Measurements from ENCODE around the gene WDFY4.

The WDFY4 gene

DNA sequence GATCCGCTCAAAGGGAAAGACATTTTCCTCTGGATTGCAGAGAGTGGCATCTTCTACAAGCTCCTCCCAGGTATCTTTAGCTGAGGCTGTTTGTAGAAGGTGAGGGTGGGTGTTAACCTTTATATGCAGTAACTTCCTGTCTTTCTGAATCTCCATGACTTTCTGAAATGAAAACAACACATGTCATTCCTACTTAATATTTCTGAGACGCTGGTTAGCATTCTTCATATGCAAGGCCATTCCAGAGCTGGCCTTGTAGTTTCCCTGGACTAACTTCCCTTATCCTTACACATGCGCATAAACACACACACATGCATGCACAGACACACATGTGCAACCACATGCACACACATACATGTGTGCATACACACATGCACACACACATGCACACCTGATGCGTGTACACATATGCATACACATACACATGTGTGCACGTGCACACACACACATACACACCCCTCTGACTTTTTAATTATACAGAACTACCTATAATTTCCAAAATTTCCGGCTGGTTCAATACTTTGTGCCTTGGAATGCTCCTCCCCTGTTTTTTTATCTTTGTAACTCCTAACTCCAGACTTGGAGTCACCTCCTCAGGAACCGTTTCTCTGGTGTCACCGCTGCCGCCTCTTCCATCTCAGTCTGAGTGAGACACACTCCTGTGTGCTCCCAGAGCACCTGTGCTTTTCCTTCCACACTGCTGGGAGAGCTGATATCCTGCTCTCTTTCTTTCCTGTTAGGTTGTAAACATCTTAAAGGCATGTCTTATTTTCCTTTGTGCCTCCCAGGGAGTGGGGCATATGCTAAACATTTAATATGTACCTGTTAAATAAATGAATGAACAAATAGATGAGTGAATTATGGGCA is 199.7 kb downstream of the WDFY4 start:
- no peak for DNase-seq

DNA sequence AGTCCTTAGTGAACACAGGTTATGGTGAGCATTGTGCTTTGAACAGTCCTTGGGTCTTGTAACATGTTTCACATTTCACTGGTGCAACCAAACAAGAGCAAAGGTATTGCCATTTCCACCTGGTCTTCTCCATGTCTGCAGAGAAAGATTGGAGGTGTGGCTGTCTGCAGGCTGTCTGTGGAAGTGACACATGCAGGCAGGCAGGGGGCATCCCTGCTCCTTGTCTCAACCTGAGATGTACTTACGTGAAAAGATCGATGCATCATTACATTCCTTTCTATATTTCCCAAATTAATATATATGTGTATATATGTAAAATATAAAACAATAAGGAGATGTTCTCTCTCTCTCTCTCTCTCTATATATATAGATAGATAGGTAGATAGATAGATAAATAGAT is 200.7 kb downstream of the WDFY4 start:
- DNase-seq: peak; percentile 12

DNA sequence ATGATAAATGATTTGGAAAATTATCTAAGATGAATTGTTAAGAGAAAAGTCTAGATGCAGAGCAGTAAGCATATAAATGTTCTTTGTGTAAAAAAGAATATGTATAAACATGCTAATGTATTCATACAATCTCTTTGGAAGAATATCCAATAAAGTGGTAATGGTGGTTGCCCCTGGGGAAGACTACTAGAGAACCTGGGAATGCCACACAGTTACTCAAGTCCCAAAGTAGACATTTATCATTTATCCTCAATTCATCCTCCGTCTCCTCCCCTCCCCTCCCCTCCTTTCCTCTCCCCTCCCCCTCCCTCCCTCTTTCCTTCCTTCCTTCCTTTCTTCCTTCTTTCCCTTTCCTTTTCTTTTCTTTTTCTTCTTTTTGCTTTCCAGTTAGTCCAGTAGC is 203.3 kb downstream of the WDFY4 start:
- no peak for DNase-seq

DNA sequence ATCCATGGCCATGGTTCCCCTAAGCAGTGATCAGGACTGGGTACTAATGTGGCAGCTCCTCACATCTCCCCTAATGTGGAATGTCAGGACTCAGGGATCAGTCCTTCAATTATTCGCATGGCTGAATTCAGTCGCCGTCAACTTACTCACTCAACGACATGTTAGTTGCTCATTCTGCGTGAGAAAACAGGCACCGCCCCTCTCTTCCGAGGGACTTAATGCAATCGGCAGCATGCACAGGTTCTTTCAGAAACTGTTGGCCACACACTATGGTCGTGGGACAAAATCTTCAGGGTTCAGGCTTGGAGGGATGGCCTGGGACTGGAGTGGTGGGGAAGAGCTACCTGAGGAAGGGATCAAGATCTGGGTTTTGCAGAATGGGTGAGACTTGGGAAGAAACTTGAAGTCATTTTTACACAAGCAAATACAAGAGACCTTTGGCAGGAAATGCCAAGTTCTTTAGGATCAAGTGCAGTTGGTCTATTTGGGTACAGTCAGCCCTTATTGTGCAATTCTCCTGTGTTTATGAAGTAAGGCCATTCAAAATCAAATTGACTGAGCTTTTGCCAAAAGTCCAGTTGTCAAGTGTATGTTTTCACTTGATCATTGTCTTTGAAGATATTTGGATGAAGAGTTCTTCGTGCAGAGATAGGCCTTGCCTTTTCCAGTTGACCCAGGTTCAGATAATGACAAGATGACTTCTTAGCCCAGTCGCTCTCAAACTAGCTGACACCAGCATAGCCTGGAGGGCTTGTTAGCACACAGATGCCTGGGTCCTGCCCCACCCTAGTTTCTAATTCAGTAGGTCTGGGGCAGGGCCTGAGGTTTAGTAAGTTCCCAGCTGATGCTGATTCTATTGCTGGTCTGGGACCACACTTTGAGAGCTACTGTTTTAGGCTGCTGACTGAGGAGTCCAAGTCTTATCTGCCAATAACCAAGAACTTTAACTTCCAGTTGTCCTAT is 206.5 kb downstream of the WDFY4 start:
- no peak for DNase-seq

DNA sequence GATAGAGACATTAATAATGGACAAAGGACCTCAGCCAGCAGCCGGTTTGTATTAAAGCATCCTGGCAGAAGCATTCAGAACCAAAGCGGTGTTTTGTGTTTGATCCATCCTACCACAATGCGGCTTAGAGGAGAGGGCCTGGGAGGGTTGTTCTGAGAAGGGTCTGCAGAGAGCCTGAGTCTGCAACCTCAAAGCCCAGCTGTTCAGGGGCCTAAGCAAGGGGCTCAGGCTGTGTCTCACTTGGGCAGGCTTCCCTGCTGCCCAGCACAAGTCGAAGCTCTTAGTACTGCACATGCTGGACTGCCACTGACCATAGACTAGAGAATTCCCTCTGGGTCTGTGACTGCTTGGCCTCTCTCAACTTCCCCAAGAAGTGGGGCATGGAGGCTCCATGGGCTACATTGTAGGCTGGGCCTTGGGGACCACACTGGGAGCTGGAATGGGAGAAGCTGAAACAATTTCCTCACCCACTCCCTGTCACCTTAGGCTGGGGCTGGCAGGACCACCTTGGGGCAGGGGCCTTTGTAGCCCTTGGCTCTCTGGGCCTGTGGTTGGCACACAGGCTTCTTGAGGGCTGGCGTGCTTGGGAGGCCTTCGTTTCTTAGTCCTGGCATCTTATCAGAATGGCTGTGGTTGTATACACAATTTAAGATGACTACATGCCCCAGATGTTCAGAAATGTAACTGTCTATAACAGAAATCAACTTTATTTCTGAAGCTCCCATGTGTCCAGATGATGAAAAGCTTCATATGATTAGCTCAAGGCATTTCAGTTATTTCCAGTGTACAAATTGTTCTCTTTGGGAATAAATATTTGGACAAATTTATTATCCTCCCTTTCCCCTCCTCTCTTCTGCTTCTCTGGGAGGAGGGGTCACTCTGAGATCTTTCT is 210.5 kb downstream of the WDFY4 start:
- no peak for DNase-seq

DNA sequence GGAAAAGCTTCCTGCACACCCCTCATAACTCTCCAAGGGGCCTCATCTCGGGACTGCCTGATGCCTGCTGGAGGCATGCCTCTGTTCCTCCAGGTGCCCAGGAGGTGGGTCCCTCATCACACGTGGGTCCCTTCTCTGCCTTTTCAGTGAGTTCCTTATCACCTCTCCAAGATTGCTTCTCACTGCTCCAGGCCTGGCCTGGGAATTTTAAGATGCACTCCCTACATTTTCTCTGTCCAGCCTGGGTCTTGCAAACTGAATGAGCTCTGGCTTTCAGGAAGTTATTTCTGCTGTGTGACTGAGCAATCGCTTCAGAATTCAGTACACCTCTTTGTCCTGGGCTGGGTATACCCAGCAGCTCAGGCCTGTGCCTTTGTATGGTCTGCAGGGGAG is 211.1 kb downstream of the WDFY4 start:
- no peak for DNase-seq

DNA sequence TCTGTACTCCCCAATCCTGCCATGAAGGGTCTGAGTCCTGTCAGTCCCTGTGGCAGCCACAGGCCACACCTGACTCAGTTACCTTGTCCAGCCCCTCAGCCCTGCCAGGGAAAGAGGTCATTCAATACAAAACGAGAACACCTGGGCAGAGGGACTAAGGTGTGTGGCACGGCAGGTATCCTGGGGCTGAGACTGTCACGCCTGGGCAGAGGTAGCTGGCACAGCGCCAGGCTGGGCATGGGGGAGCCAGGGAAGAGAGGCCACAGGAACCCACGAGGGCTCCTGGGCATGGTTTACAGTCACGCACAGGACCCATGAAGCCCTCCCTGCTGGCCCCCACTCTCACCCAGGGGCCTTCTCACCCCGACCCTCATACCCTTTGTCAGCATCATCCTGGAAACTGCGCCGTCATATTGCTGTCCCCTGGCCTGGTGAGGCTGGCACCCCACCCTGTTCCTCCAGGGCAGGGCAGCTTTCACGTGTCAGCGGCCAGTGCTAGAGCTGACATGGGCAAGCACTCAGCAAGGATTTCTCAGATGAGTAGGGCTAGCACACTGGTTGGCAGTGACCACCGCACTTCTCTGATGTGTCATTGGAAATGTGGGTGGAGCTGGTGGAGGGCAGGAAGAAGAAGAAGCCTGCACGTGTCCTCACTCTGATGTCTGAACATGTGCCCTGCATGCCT is 212.2 kb downstream of the WDFY4 start:
- no peak for DNase-seq

DNA sequence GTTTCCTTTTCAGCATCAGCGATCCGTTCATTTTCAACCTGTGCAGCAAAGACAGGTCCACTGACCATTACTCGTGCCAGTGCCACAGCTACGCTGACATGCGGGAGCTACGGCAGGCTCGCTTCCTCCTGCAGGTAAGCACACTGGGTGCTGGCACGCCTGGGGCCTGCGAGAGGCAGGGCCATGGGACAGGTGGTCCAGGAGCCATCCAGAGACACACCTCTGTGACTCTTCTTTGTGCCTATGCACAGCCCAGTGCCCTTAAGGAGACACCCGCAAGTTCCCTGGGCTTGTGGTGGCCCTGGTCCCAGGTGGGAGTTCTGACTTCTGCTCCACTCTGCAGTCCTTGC is 212.7 kb downstream of the WDFY4 start:
- DNase-seq: no peak

DNA sequence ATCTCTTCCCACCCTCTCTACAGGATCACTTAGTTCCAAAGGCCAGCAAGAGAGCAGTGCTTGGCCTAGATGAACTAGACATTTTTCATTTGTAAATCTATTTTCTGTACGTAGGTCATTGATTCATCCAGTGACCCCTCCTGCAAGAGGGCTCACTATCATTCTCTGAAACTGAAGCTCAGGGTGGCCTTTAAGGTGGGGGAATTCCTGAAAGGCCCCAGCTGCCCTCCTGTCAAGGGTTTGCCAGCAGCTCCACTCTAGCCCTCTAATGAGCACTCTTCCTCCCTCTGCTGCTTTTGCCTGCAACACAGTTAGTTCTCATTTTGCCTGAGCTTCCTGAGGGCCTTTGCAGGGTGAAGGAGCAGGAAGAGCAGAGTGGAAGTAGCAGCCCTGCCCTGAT is 213.8 kb downstream of the WDFY4 start:
- DNase-seq: no peak

DNA sequence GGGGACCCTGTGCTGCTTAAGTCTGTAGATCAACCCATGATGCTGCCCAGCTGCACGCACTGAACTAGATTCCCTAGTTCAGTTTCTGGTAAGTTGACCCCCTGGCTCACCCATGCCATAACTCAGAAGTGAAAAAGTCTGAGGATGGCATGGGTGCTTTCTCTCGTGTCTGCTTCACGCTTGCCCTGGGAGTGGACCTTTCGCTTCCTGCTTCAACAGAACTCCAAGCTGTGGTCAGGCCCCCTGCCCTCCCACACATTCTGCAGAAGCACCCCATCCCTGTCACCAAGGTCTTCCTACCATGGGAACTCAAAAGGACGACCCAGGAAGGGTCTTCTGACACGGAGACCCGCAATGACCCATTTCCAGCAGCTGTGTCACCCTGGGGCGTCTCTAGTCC is 215.1 kb downstream of the WDFY4 start:
- DNase-seq: no peak

DNA sequence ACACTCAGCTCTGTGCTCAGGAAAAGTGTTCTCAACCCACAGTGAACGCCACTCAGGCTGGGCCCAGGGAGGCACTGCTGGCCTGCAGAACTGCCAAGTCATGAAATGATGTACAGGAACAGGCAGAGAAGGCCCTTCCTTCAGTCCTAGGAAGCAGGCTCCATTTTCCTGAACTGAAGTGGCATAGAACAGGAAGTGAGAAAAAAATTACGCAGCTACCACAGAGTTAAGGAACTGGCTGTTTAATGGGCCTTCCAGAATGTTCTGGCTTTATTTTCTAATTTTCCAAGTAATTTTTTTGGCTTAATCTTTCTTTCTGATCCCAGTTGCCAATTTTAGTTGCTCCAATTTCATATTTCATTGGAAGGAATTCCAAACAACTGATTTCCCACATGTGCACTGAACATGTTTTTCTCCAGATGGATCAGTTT is 215.7 kb downstream of the WDFY4 start:
- DNase-seq: no peak

DNA sequence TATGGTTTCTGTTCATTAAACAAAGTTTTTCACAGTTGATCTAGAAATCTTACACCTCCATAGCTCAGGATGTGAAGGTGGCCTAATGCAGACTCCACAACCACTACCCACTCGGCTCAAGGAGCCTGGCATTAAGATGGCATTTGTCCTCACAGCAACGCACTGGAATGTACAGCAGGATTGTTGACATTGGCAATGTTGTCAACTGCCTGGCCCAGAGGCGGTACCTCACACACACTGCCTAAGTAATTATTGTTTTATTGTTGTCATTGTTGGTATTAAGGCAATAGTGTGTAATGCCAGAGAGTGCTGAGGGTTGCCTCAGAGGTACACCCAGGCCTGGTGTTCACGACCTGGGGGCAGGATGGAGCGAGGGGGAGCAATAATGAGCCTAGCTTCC is 216.6 kb downstream of the WDFY4 start:
- DNase-seq: no peak

DNA sequence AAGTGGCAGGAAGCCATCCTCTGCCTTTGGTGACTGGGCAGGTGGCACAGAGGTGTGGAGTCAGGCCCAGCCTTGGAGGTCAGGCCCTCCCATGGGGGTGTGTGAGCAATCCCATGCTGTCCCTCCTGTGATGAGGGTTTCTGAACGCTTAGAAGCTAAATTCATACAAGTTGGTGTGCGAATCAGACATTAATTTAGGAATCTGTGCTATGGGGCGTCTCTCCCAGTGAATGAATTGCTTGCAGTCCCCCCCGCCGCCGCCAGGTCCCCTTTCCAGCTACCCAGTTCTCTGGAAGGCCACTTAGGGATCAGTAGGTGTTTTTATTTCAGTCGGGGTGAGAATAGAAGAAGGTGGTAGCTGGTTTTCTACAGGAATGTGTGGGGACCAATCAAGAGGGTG is 217.4 kb downstream of the WDFY4 start:
- no peak for DNase-seq

DNA sequence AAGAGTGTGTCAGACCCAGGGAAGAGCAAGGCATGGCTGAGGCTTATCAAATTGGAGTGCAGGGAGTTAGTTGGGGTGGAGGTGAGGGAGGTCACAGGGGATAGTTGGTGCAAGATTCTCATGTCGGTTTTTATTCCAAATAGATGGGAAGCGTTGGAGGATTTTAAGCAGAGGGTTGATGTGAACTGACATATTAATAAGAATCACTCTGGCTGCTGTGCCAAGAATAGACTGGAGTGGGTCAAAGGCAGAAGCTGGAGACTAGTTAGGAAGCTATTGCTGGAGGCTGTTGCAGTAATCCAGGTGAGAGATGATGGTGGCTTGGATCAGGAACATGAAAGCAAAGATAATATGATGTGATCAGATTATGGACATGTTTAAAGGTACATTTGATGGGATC is 218.5 kb downstream of the WDFY4 start:
- DNase-seq: no peak

DNA sequence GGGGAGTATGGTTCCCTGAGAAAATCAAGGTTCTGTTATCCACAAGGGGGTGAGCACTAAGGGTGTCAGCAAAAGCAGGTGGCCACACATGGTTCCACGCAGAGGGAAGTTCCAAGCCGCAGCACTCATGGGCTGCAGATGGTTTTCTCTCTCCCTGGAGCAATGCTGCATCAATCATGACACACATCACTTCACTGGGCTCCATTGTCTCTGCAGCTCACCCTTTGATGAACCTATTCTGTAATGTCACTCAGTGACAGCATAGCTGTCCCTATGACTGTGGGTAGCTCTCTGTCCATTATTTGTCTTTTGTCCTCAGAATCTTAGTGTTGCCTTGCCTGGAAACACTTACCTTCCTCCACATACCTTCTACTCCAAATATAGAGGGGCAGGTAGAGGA is 220.2 kb downstream of the WDFY4 start:
- no peak for DNase-seq

DNA sequence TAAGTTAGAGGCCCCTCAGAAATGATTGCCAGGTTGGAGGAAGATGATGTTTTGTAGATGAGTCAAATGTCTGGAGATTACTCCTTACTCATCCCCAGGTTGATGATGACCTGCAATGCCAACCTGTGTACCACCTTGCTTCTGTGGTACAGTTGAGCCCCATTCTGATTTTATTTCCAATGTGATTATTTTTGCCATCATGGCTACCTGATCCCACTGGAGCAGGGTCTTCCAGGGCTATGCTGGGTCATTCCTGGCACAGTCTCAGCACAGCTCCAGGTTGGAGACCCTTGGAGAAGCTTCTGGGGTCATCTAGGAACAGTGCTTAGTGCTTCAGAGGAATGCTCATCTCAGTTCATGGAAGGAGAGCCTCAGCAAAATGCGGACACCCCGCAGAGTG is 220.6 kb downstream of the WDFY4 start:
- no peak for DNase-seq

DNA sequence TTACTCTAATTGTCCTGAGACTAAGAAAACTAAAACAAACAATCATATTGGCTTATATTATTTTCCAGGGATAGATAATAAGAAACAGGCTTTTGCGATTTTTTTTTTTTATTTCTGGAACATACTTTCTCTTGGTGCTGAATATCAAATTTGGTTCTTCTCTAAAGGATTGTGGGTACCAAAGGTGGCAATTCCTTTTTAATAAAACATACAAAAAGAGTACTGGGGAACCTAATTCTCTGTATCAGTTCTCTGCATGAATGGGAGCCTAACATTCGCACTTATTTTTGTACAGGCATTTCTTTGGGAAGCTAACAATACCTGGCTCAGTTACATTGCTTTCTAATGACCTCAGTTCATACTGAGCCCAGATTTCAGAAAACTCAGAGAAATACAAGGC is 222.2 kb downstream of the WDFY4 start:
- DNase-seq: no peak

DNA sequence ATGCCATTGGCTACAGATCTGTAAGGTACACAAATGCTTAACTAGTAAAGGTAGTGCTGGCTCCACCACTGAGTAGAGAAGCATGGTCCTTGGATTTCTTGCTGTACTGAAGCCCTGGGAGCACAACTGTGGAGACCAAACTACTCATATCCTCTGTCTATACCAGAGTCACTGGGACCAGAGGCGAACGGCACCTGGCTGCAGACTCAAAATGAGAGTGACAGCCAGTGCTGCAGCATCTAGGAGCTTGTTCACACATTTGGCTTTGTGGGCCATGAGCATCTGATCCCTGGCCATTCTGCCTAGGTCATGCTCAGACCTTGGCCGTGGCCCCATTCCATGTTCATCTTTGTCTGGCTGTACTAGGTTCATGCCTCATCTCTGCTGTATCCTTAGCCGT is 223.1 kb downstream of the WDFY4 start:
- DNase-seq: no peak

DNA sequence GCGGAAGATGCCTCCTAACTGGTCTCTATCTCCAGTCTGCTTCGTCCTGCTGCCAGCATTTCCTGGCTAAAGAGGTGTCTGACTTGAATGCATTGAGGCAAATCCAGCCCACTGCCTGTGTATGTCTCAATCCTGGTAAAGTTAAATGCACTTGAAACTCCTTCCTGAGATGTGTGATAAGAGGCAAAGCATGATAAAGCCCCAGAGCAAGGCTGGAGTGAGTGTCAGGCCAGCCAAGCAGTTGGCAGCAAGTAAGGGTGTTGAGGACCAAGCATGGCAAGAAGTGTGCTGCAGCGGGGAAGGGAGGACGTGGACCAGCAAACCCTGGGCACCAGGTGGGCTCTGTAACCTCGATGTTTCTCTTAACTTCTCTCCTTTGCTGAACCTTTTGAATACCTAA is 225.9 kb downstream of the WDFY4 start:
- no peak for DNase-seq

DNA sequence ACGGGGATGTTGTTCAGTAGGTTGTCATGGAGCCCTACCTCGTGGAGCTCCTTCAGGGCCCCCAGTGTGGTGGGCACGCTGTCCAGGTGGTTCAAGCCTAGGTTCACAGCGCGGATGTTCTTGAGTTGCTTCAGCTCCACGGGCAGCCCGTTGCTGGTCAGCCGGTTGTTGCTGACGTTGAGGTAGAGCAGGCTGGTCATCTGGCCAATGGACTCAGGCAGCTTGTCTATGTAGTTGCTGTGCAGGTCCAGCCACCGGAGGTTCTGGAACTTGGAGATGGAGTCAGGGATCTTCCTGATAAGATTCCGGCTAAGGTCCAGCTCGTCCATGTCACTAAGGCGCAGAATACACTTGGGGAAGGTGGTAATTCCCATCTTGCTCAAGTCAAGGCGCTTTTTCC is 229.0 kb downstream of the WDFY4 start:
- DNase-seq: no peak

DNA sequence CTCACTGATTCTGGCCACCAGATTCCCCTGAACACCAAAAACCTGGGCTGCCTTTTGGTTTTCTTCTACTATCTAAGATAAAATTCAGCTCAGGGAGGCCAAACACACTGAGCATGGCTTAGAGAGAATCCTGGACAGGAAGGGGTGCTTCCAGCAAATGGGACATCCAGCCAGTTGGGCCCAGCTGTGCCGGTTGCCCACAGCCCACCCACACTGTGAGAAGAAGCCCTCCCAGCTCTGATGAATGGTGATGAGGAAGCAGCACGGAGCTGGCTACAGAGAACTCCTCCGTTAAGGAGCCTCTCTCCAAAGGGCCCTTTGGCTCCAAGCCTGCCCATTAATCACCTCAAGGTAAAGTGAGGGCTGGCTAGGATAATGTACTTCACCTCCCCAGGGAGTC is 239.1 kb downstream of the WDFY4 start:
- no peak for DNase-seq

DNA sequence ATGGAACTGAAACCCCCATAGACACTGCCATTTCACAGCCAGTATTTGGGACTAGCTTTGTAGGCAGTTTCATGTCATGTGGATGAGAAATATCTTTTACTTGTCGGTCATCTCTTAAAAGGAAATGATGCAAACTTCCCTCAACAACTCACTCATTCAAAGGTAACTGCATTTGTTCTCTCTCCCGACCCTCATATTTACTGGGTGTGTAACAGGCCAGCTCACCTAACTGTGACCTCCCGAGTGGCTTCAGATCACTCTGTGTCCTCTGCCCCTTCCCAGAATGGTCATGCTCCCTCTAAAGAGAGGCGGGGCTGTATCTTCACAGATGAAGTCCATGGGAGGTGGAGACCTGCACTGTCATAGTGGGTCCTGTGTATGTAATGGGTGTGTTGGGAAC is 240.3 kb downstream of the WDFY4 start:
- no peak for DNase-seq

DNA sequence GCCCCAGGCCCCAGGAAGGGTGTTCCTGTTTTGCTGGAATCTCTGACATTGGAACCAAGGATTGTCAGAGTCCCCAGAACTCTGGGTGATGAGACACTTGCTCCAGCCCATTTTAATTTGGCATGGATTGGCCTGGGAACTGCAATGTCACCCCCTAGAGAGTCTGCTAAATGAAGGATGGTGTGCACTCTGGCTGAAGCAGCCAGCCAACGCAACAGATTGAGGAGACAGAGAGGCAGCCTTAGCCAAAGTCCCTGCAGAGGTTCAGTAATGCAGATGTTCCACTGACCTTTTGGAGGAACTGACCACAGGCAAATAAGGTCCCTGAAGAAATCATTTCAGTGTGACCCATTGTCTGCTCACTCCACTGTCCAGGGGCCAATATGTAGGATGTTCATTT is 241.6 kb downstream of the WDFY4 start:
- DNase-seq: no peak
